GM19372 (cell line): ENCODE results near the gene WNT3A.
A peak's percentile ranks its signal among the peaks of the same experiment; 100 is the strongest.

Experiments
- ATAC-seq: cut with Tn5 transposase; IDR thresholded peaks from one replicate; pipeline ENCODE4 v1.9.1; 2021; ENCODE audit warnings: mild to moderate bottlenecking, low read depth, moderate library complexity; ENCODE audit not compliant: unreplicated experiment

Gene WNT3A

GRCh38 chr1:228109073-228109961 lies 102.5 kb downstream of the WNT3A start, which contains the start of gene MRPL55:
MRPL55 (minus strand) TSS chr1:228109299; CDS start chr1:228108260, 1,039 bp downstream.
- ATAC-seq: peak; percentile 83

GRCh38 chr1:228109962-228110488 lies 103.2 kb downstream of the WNT3A start:
- no peak for ATAC-seq

GRCh38 chr1:228110556-228110955 lies 103.8 kb downstream of the WNT3A start:
- ATAC-seq: no peak
